ENCODE measurements around the gene GRIA1. TPM values are rescaled to one million over a fixed set of nuclear protein-coding genes. Genes with fewer than 3 reads are reported as not detected.

The GRIA1 gene
- total and polyA plus RNA-seq, 10 of the 15 experiments (the other 5 are each of a cell fraction or from before 2014, with no cell fraction given) = 0.04 to 0.18 (median 0.04) TPM; not detected in 7

- Histone ChIP-seq H3K79me2 (ENCODE audit: control insufficient read depth, insufficient read depth, low read length) (no peaks in the 10 kb centered on the region), H3K9ac (ENCODE audit: control insufficient read depth, insufficient read depth, low read length) (no peak overlapping the region), H3K27me3 (replicated peaks in 1 of 2; ENCODE audit: control insufficient read depth in 2 of 2, insufficient read depth in 2 of 2, low read length in 1 of 2) (no peaks in the 10 kb centered on the region), H4K20me1 (ENCODE audit: control insufficient read depth, insufficient read depth) (no peaks in the 10 kb centered on the region), H3K4me3 (no peak overlapping the region), H3K4me2 (ENCODE audit: control insufficient read depth, insufficient read depth) (no peak overlapping the region), H2AFZ (ENCODE audit: control insufficient read depth, low read depth, low read length) (no peak overlapping the region), H3K9me3 (replicated peaks; ENCODE audit: control insufficient read depth, insufficient read depth, low read length) (no peaks in the 10 kb centered on the region), H3K27ac (ENCODE audit: control insufficient read depth, insufficient read depth) (no peak overlapping the region), H3K36me3 (ENCODE audit: control insufficient read depth in 2 of 2, insufficient read depth in 2 of 2, low read length in 1 of 2) (no peaks in the 10 kb centered on the region), H3K4me1 (ENCODE audit: control insufficient read depth, insufficient read depth, low read length) (no peaks in the 10 kb centered on the region)
- FAIRE-seq = no peak
- RAD21 ChIA-PET (ENCODE audit: unreplicated experiment) = no interaction called here
- 0% methylated on average over 1 of the region's 1 CpG for WGBS (ENCODE audit: insufficient coverage, insufficient replicate concordance, low lambda C conversion rate, missing lambda C conversion rate)
- no TSS peak for BruUV-seq (replicated peaks)
- no peak for ATAC-seq
- intact Hi-C loops (cut with micrococcal nuclease; ENCODE audit: unreplicated experiment) = no loop called here
- POLR2A ChIA-PET = no interaction called here
- DNase-seq (ENCODE audit: low read depth, low spot score) = no peak
- SMC1A ChIA-PET (ENCODE audit: uncharacterized antibody, unreplicated experiment) = interaction anchor here (1.5 kb wide), 1 partner anchor 21 kb away, joined by 3 read pairs; no protein-coding TSS in a partner anchor
- TF ChIP-seq ZNF217 (IDR thresholded peaks at IDR 0.05) = no peak
- in situ Hi-C loops (cut with MboI) = no loop called here
- CTCF ChIA-PET = no interaction called here
These were observed 228.2 kb downstream of the GRIA1 start for GRCh38 chr5:153718713-153719112.

- ATAC-seq = no peak
- no TSS peak for BruUV-seq (replicated peaks)
- in situ Hi-C loops (cut with MboI) = no loop called here
- 15% methylated on average over 5 of the region's 5 CpGs for WGBS (ENCODE audit: insufficient coverage, insufficient replicate concordance, low lambda C conversion rate, missing lambda C conversion rate)
- ChIA-PET SMC1A (ENCODE audit: uncharacterized antibody, unreplicated experiment) (interaction anchor here (1.5 kb wide), 1 partner anchor 21 kb away, joined by 3 read pairs; no protein-coding TSS in a partner anchor), POLR2A (no interaction called here), RAD21 (ENCODE audit: unreplicated experiment) (no interaction called here), CTCF (no interaction called here)
- intact Hi-C loops (cut with micrococcal nuclease; ENCODE audit: unreplicated experiment) = no loop called here
- DNase-seq (ENCODE audit: low read depth, low spot score) = no peak
- Histone ChIP-seq H4K20me1 (ENCODE audit: control insufficient read depth, insufficient read depth) (no peaks in the 10 kb centered on the region), H3K4me3 (no peak overlapping the region), H3K27me3 (replicated peaks in 1 of 2; ENCODE audit: control insufficient read depth in 2 of 2, insufficient read depth in 2 of 2, low read length in 1 of 2) (no peaks in the 10 kb centered on the region), H3K27ac (ENCODE audit: control insufficient read depth, insufficient read depth) (no peak overlapping the region), H3K4me1 (ENCODE audit: control insufficient read depth, insufficient read depth, low read length) (no peaks in the 10 kb centered on the region), H3K79me2 (ENCODE audit: control insufficient read depth, insufficient read depth, low read length) (no peaks in the 10 kb centered on the region), H3K9ac (ENCODE audit: control insufficient read depth, insufficient read depth, low read length) (no peak overlapping the region), H3K4me2 (ENCODE audit: control insufficient read depth, insufficient read depth) (no peak overlapping the region), H3K9me3 (replicated peaks; ENCODE audit: control insufficient read depth, insufficient read depth, low read length) (no peaks in the 10 kb centered on the region), H2AFZ (ENCODE audit: control insufficient read depth, low read depth, low read length) (no peak overlapping the region), H3K36me3 (ENCODE audit: control insufficient read depth in 2 of 2, insufficient read depth in 2 of 2, low read length in 1 of 2) (no peaks in the 10 kb centered on the region)
- no peak for FAIRE-seq
- TF ChIP-seq WRNIP1 (IDR thresholded peaks at IDR 0.05; ENCODE audit: borderline replicate concordance, low read depth, low read length) (no peak), RB1 (IDR thresholded peaks at IDR 0.05; ENCODE audit: borderline replicate concordance) (no peak), YY1 (IDR thresholded peaks at IDR 0.05; ENCODE audit: low read depth, low read length) (no peak), NR2C1 (IDR thresholded peaks at IDR 0.05) (no peak), ZNF207 (IDR thresholded peaks at IDR 0.05; ENCODE audit: borderline replicate concordance) (no peak), HDGF (IDR thresholded peaks at IDR 0.05) (no peak), KLF5 (IDR thresholded peaks at IDR 0.05; ENCODE audit: partially characterized antibody) (no peak), RFX5 (IDR thresholded peaks at IDR 0.05; ENCODE audit: low read depth, low read length) (no peak), ZBTB40 (IDR thresholded peaks at IDR 0.05; ENCODE audit: borderline replicate concordance) (no peak), CHD2 (IDR thresholded peaks at IDR 0.05; ENCODE audit: borderline replicate concordance, low read depth, low read length) (no peak)
These were observed 228.9 kb downstream of the GRIA1 start for GRCh38 chr5:153719324-153719723.

Data from GM12878 (cell line).